HG03439 (cell line): Measurements from ENCODE around the gene SEC14L1.
"Not testable (repeated sequence)": the region's sequence is repeated elsewhere in the genome, so short reads cannot be mapped to it uniquely, and the experiment has no call there.

Source experiments
- ATAC-seq: cut with Tn5 transposase; IDR thresholded peaks from one replicate; pipeline ENCODE4 v1.9.1; 2021; ENCODE audit warnings: mild to moderate bottlenecking, moderate library complexity; ENCODE audit not compliant: unreplicated experiment

SEC14L1 gene

GRCh38 chr17:77254951-77255825 is 114.4 kb downstream of the SEC14L1 start:
- ATAC-seq: no peak

- ATAC-seq: not testable (repeated sequence)
Observed at GRCh38 chr17:77255970-77256369, 115.2 kb downstream of the SEC14L1 start.

- ATAC-seq: no peak
Observed at GRCh38 chr17:77256710-77257109, 115.9 kb downstream of the SEC14L1 start.

- ATAC-seq: no peak
Observed at GRCh38 chr17:77257169-77257568, 116.4 kb downstream of the SEC14L1 start.

- no peak for ATAC-seq
Observed at GRCh38 chr17:77257596-77258458, 117.1 kb downstream of the SEC14L1 start.

- ATAC-seq: no peak
Observed at GRCh38 chr17:77258638-77259037, 117.9 kb downstream of the SEC14L1 start.

GRCh38 chr17:77264617-77265230 is 124.0 kb downstream of the SEC14L1 start:
- no peak for ATAC-seq

- no peak for ATAC-seq
Observed at GRCh38 chr17:77266213-77266612, 125.4 kb downstream of the SEC14L1 start.
